ENCODE data around the gene SETBP1. TPM values are rescaled to one million over a fixed set of nuclear protein-coding genes. Genes with fewer than 3 reads are reported as not detected.

SETBP1 gene
- total RNA-seq, 4 donors from 2014 or later = 7.8 to 16.6 (median 11.7) TPM

GRCh38 chr18:44968336-44968735, 287.6 kb downstream of the SETBP1 start:
- H3K4me3 ChIP-seq (ENCODE audit: low read depth, poor library complexity, severe bottlenecking) = no peak overlapping the region
- WGBS, 2 donors = 84 to 94% methylated on average over 2 of the region's 2 CpGs
- no peak for DNase-seq (ENCODE audit: low spot score in 2 of 2)
- TF ChIP-seq POLR2A (IDR thresholded peaks at IDR 0.05) = no peak
- TF ChIP-seq CTCF (IDR thresholded peaks at IDR 0.05) = no peak
- intact Hi-C loops (cut with DNase I; ENCODE audit: low total_unique reads) = no loop called here

- DNase-seq (ENCODE audit: low spot score in 2 of 2) = no peak
- TF ChIP-seq CTCF (IDR thresholded peaks at IDR 0.05) = no peak
- TF ChIP-seq POLR2A (IDR thresholded peaks at IDR 0.05) = no peak
- WGBS, 2 donors = 54 to 64% methylated on average over 5 of the region's 5 CpGs
- intact Hi-C loops (cut with DNase I; ENCODE audit: low total_unique reads) = no loop called here
- H3K4me3 ChIP-seq (ENCODE audit: low read depth, poor library complexity, severe bottlenecking) = no peak overlapping the region
Observed at GRCh38 chr18:44969214-44969795, 288.6 kb downstream of the SETBP1 start.

GRCh38 chr18:44973282-44973681, 292.6 kb downstream of the SETBP1 start:
- TF ChIP-seq CTCF (IDR thresholded peaks at IDR 0.05) (no peak), POLR2A (IDR thresholded peaks at IDR 0.05) (no peak)
- WGBS, 2 donors = 91 to 95% methylated on average over 2 of the region's 2 CpGs
- intact Hi-C loops (cut with DNase I; ENCODE audit: low total_unique reads) = no loop called here

GRCh38 chr18:44974174-44974573, 293.5 kb downstream of the SETBP1 start:
- 96 to 97% methylated on average over 2 of the region's 2 CpGs for WGBS, 2 donors
- no peak for TF ChIP-seq CTCF (IDR thresholded peaks at IDR 0.05)
- no peak for TF ChIP-seq POLR2A (IDR thresholded peaks at IDR 0.05)
- no peak overlapping the region for H3K4me3 ChIP-seq (ENCODE audit: low read depth, poor library complexity, severe bottlenecking)
- DNase-seq (ENCODE audit: low spot score in 2 of 2) = no peak
- intact Hi-C loops (cut with DNase I; ENCODE audit: low total_unique reads) = no loop called here

More at GRCh38 chr18:44973282-44973681, 292.6 kb downstream of the SETBP1 start:
- no peak overlapping the region for H3K4me3 ChIP-seq (ENCODE audit: low read depth, poor library complexity, severe bottlenecking)
- no peak for DNase-seq (ENCODE audit: low spot score in 2 of 2)

GRCh38 chr18:44977856-44978255, 297.2 kb downstream of the SETBP1 start:
- H3K4me3 ChIP-seq (ENCODE audit: low read depth, poor library complexity, severe bottlenecking) = no peak overlapping the region
- WGBS, 2 donors = 96 to 98% methylated on average over 4 of the region's 4 CpGs
- TF ChIP-seq POLR2A (IDR thresholded peaks at IDR 0.05) (no peak), CTCF (IDR thresholded peaks at IDR 0.05) (no peak)
- intact Hi-C loops (cut with DNase I; ENCODE audit: low total_unique reads) = no loop called here
- DNase-seq (ENCODE audit: low spot score in 2 of 2) = no peak

- no peak for DNase-seq (ENCODE audit: low spot score in 2 of 2)
- no peak overlapping the region for H3K4me3 ChIP-seq (ENCODE audit: low read depth, poor library complexity, severe bottlenecking)
- TF ChIP-seq POLR2A (IDR thresholded peaks at IDR 0.05) = no peak
- no peak for TF ChIP-seq CTCF (IDR thresholded peaks at IDR 0.05)
- intact Hi-C loops (cut with DNase I; ENCODE audit: low total_unique reads) = no loop called here
- WGBS, 2 donors = 84% methylated on average over 3 of the region's 3 CpGs
Observed at GRCh38 chr18:44979748-44980147, 299.1 kb downstream of the SETBP1 start.

Measured in lower leg skin (tissue), 4 donors.